GM19035 (cell line): ENCODE data around the gene ZNF804A.

Experiments
- ATAC-seq: cut with Tn5 transposase; IDR thresholded peaks from one replicate; pipeline ENCODE4 v1.9.1; 2021; ENCODE audit not compliant: unreplicated experiment

ZNF804A gene

DNA sequence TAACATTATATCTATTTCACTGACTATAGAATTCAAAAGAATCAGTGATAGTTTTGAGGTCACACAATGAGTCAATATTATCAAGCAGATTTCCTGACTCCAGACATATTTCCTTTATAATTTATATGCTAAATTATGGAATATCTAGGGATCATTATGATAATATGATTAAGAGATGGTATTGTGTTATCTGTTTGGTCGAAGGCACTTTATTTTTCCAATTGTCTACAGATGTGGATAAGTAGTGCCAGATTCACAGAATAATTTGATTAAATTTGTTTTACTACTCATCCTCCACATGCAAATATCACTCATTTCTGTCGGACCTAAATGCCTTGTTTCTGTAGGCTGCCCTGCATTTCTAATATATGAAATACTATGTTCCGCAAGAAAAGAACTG, 4.4 kb downstream of the ZNF804A start:
- no peak for ATAC-seq

DNA sequence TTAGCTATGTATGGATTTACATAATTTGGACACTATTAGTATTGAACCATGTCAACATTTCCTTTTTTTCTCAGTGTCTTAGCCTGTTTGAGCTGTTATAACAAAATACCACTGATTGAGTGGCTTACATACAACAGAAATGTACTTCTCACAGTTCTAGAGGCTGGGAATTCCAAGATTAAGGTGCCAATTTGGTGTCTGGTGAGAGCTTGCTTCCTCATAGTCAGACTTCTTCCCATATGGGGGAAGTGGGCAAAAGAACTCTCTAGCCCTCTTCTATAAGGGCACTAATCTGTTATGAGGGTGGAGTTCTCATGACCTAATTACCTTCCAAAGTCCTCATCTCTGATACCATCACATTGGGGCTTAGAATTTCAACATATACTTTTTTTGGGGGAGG, 12.6 kb downstream of the ZNF804A start:
- no peak for ATAC-seq

- ATAC-seq: no peak
Measured at GRCh38 chr2:184611361-184612085, 13.2 kb downstream of the ZNF804A start.

- ATAC-seq: no peak
Measured at GRCh38 chr2:184620367-184620766, 22.0 kb downstream of the ZNF804A start.

- no peak for ATAC-seq
Measured at GRCh38 chr2:184624311-184624710, 26.0 kb downstream of the ZNF804A start.

GRCh38 chr2:184628051-184628450, 29.7 kb downstream of the ZNF804A start:
- ATAC-seq: no peak

GRCh38 chr2:184633726-184634125, 35.4 kb downstream of the ZNF804A start:
- no peak for ATAC-seq

- ATAC-seq: no peak
Measured at GRCh38 chr2:184637781-184638180, 39.5 kb downstream of the ZNF804A start.

DNA sequence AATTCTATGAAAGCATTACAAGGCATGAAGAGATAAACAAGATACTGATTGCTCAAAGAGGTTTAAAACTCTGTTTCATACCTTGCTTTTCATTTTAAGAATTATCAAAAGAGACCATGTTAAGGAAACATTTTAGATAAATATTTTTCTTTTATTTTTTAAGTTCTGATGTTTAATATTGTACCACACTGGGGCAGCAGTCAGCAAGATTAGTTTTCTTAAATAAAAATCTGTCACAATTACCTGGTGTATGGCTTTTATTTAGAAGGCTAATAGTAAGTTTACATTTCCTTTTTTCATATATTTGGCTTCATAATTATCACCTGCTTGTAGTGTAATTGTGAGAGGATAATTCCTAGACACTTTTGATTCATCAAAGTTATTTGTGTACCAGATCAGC, 46.4 kb downstream of the ZNF804A start:
- no peak for ATAC-seq

- ATAC-seq: no peak
Measured at GRCh38 chr2:184646177-184646576, 47.8 kb downstream of the ZNF804A start.

GRCh38 chr2:184646593-184646992, 48.3 kb downstream of the ZNF804A start:
- no peak for ATAC-seq

DNA sequence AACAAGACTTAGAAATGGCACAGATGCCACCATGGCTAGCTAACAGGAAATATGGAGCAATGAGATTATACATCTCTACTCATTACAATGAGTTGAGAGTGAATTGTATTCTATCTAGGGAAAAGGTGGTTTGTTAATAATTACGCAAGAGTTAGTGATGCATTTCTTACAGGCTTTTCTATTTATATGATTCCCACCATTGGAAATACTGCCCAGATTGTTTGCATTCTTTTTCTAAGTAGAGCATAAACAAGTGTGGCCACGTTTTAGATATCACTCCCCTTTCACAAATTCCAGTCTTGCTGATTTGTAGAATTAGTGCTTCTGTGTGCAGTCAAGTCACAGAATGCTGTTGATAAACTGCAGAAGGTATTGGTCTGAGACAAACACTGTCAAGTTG, 56.6 kb downstream of the ZNF804A start:
- no peak for ATAC-seq

DNA sequence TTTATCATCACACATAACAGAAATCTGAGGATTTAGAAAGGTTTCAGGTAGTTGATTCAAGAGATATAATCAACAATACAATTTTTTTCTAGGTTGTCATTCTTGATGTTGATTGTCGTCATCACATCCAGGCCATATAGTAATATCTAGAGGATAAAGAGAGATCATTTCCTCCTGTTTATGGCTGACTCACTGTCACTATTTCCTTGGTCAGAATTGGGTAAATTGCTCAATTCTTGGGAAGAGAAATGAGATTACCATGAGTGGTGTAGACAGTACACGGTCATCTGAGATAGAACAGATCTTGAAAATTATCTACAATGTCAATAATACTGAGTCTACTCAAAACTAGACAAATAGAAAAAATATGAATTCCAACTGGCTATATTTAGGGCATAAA, 78.8 kb downstream of the ZNF804A start:
- ATAC-seq: no peak

- ATAC-seq: no peak
Measured at GRCh38 chr2:184679219-184680018, 81.1 kb downstream of the ZNF804A start.

DNA sequence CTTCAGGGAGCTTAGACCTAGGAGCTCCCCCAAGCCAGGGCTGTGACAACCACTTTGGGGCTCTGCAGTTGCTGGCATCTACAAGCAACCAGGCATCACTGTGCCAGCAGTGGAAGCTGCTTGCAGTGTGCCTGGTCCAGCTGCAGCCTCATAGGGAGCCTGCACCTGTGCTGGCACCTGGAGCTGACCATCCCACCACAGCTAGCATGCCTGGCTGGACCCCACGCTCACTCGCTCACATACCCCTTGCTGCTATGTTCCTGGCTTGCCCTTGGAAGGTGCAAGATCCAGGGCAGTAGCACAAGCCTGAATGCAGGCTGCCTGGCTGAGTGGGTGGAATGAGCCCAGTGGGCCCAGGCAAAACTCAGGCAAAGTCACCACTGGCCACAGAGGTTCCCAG, 82.5 kb downstream of the ZNF804A start:
- no peak for ATAC-seq

DNA sequence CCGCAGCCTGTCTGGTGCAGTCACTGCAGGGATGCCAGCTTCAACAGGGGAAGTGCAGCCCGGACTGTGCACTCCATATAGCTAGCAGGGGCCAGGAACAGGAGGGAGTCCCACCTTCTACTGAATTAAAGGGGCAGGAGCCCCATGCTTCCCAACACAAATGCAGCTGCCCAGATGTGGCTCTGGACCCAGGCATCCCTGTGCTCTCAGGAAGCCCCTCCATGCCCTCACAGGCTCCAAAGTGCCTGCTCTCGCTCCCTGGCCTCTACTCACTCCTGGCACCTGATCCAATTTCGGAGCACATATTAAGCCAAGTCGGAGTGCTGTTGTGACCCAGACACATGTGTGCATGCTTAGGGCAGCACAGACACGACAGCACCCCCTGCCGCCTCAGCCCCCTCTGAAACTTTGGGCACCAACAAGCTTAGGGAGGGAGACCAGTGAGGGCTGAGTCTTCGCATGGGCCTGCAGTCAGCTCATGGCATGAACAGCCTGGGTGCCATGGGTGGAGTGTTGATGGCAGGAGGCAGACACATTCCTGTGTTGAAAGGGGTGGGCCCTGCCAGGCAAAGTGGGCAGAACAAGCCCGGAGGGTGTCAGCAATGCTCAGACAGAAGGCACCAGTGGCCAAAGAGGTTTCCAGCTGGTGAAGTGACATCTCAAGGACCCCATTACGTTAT, 83.5 kb downstream of the ZNF804A start:
- ATAC-seq: no peak

GRCh38 chr2:184683911-184684310, 85.6 kb downstream of the ZNF804A start:
- no peak for ATAC-seq

GRCh38 chr2:184685999-184686841, 87.9 kb downstream of the ZNF804A start:
- ATAC-seq: no peak

- ATAC-seq: no peak
Measured at GRCh38 chr2:184689638-184690037, 91.3 kb downstream of the ZNF804A start.

- no peak for ATAC-seq
Measured at GRCh38 chr2:184692141-184692734, 93.9 kb downstream of the ZNF804A start.

DNA sequence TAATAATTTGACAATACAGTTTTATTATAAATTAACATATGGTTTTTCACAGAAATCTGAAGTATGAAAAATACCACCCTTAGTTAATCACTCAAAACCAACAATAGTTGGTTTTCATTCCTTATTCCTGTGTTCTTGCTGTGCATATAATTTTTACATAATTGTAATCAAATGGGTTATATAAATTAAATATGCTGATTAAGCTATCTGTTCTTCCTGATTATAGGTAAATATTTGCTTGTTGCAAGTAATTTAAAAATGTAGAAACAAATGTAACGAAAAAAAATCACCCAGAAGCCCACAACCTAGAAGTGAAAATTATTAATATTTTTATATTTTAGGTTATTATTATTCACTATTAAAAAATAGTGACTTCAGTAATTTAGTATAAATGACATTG, 98.3 kb downstream of the ZNF804A start:
- ATAC-seq: no peak
